Measurements from ENCODE around the gene SIGLEC5.

SIGLEC5 gene

GRCh38 chr19:51592521-51592920 lies 37.7 kb downstream of the SIGLEC5 start:
- DNase-seq (ENCODE audit: insufficient read length, low spot score) (no peak), FAIRE-seq (no peak)

- FAIRE-seq, result no peak
- no peak for DNase-seq (ENCODE audit: insufficient read length, low spot score)
These were observed 39.8 kb downstream of the SIGLEC5 start for GRCh38 chr19:51590441-51590840.

DNA sequence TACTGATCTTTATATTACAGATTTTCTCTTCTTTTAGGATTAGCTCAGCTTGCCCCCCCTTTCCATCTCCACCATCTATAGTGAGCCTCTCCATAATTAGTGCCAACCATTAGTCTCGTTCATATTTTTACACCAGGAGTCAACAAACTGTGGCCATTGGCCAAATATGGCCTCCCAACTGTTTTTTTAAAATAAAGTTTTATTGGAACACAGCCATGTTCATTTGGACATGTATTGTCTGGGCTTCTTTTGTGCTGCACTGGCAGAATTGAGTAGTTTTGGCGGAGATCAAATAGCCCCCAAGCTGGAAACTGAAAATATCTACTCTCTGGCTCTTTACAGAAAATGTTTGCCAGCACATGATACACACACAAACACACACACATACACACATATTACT lies 40.7 kb downstream of the SIGLEC5 start:
- FAIRE-seq (no peak), DNase-seq (ENCODE audit: insufficient read length, low spot score) (no peak)

GRCh38 chr19:51587264-51588191 lies 42.7 kb downstream of the SIGLEC5 start:
- FAIRE-seq, result no peak
- no peak for DNase-seq (ENCODE audit: insufficient read length, low spot score)

DNA sequence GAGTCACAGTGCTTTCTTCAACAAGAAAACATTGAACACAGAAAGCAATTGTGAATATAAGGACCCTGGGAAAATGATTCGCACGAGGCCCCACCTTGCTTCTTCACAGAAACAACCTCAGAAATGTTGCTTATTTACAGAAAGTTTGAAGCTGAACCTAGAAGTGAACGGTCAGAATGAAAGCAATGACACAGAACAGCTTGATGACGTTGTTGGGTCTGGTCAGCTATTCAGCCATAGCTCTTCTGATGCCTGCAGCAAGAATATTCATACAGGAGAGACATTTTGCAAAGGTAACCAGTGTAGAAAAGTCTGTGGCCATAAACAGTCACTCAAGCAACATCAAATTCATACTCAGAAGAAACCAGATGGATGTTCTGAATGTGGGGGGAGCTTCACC lies 43.4 kb downstream of the SIGLEC5 start:
- FAIRE-seq (no peak), DNase-seq (ENCODE audit: insufficient read length, low spot score) (no peak)

- DNase-seq (ENCODE audit: insufficient read length, low spot score) (no peak), FAIRE-seq (no peak)
These were observed 44.0 kb downstream of the SIGLEC5 start for GRCh38 chr19:51586103-51586728.

GRCh38 chr19:51576850-51577249 lies 53.4 kb downstream of the SIGLEC5 start:
- FAIRE-seq, result no peak
- no peak for DNase-seq (ENCODE audit: insufficient read length, low spot score)

GRCh38 chr19:51573331-51573730 lies 56.9 kb downstream of the SIGLEC5 start:
- DNase-seq (ENCODE audit: insufficient read length, low spot score), result no peak
- no peak for FAIRE-seq

DNA sequence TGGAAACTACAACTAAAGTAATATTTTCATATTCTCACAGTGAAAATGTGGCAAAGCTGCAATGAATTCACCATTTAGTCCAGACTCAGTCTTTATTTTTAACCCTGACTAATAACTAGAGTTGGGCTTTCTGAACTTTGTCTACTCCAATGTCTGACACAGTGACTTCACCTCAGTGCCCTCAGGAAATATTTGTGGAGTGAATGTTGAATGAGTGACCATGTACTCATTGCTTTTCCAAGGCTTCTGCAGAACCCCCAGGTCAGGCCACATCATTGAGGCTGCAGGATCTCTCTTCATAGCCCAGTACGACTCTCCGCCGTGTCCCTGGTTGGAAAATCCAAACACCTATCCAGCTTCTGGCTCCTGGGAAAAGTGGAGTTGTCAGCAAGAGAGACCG lies 57.3 kb downstream of the SIGLEC5 start:
- DNase-seq (ENCODE audit: insufficient read length, low spot score) (no peak), FAIRE-seq (no peak)

DNA sequence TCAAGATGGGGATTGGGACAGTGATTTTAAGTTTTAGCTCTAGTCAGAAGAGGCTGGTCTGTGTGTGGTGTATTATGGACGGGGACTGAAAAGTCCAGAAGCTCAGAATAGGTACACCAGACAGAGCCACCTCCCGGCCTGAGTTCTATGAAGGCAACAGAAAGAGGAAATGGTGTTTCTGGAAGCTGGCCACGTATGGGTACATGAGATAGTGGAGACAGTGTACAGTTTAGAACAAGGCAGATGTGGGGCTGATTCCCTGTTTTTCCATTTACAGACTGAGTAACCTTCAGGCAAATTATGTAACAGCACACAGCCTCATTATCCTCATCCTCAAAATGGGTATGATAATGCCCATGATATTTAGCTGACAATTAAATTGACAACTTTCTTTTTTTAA lies 57.8 kb downstream of the SIGLEC5 start:
- no peak for DNase-seq (ENCODE audit: insufficient read length, low spot score)

GRCh38 chr19:51571599-51571998 lies 58.6 kb downstream of the SIGLEC5 start:
- FAIRE-seq, result peak; percentile 33
- no peak for DNase-seq (ENCODE audit: insufficient read length, low spot score)

More for the DNA sequence above, 57.8 kb downstream of the SIGLEC5 start:
- no peak for FAIRE-seq

DNA sequence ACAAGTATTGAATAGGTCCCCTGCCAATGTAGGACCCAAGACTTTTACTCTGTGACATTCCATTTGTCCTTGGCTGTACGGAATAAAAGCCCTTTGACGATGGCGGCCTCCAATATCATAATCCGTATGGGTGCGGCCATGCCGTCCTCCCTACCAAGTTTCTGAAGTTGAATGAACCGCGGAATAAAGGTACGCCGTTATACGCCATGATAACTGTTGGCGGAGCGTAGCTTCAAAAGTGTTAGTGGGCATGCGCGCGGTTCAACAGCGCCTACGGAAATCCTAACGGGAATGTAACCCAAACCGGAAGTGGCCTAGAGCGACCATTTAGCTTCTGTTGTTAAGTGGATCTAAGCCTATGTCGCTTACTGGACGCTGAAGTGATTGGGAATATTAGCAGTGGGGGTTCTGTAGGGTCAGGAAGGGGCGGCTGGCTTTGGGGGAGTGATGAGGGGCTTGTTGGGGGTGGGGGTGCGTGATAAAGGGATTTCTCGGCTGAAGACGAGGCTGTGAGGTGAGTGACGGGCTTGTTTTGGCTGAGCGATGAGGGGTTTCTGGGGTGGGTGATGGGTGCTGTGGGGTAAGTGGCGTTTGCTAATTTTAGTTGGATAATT lies 59.1 kb downstream of the SIGLEC5 start, which contains the start of gene ZNF175:
ZNF175 (plus strand) TSS at position 322 of the 614 bp plus-strand sequence. CDS start 2,047 bp downstream, outside the sequence.
- DNase-seq (ENCODE audit: insufficient read length, low spot score) (peak; percentile 50), FAIRE-seq (peak; percentile 100)

GRCh38 chr19:51568456-51568855 lies 61.7 kb downstream of the SIGLEC5 start:
- FAIRE-seq (no peak), DNase-seq (ENCODE audit: insufficient read length, low spot score) (no peak)

GRCh38 chr19:51567583-51567982 lies 62.6 kb downstream of the SIGLEC5 start:
- DNase-seq (ENCODE audit: insufficient read length, low spot score) (no peak), FAIRE-seq (no peak)

DNA sequence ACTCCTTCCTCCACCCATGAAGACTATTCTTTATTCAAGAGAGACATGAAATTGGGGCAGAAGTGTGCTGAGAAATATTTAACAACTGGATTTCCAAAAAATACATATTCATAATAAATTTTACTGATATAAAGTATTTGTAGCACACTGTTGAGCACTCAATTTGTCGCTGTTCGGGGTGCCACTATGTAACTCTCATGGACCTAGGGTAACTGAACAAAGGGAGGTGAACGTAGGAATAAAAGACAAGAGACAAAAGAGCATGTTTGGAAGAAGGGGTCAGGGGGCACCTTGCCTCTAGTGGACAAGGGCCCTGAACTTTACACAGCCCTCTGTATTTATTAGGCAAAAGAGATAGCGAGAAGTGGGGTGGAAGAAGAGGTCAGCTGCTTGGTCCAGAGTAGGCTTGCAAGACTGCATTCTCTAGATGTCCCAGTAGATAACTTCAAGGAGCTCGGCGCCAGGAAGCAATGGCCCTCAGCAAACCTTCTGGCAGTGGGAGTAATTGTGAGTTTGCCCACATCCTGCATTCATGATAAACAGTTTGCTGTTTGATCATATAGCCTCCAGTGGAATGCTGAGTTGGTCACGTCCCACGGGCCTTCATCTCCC lies 63.6 kb downstream of the SIGLEC5 start:
- no peak for FAIRE-seq
- DNase-seq (ENCODE audit: insufficient read length, low spot score), result no peak

DNA sequence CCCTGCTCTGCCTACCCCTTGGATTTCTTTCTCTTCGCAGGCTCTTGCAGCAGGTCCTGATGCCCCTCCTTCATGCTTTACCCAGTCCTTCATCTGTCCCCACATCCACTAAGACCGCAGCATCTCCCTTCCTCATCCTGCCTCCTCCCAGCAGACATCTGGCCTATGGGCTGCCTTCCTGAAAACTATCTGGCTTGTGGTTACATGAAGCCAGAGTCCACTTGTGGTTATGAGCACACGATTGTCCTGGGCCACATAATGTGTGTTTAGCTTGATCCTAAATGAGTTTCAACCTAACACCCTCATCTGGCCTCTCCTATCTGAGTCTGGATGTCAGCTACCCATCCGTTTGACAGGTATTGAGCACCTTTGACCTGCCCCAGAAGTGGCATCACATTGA lies 64.6 kb downstream of the SIGLEC5 start:
- FAIRE-seq, result no peak
- DNase-seq (ENCODE audit: insufficient read length, low spot score), result no peak

DNA sequence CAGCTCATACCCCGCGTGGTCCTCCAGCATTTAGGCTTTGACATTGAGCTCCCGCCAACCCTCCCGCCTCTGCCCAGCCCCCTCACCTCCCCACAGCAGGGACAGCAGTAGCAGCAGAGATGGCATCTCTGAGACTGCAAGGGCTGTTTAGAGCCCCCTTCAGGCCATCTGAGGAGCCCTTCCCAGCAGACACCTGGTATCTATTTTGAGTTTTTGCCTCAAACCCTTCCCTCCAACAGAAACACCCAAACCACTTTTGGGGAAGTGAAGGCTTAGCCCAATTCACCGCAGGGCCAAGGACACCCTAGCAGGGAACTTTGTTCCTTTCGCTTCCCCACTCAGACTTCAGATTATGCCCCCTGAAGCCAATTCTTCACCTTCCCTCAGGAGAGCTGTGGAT lies 65.4 kb downstream of the SIGLEC5 start:
- no peak for DNase-seq (ENCODE audit: insufficient read length, low spot score)

More for the DNA sequence above, 65.4 kb downstream of the SIGLEC5 start:
- no peak for FAIRE-seq

All from GM19239 (cell line).